Endothelial cell of umbilical vein (primary cell): Measurements from ENCODE around the gene CYLC2.

Experiments used
- CTCF ChIP-seq, 2 donors: IDR thresholded peaks; 1 replicate in 1 of 2; 2 replicates in 1 of 2; pipeline ENCODE4 v1.5.1; 2011; ENCODE audit warnings: low read length in 2 of 2, mild to moderate bottlenecking in 2 of 2, moderate library complexity in 2 of 2, control low read depth in 1 of 2, inconsistent platforms in 1 of 2, low read depth in 1 of 2; ENCODE audit not compliant: insufficient read depth in 1 of 2; ENCODE audit errors: extremely low read depth in 1 of 2
- EZH2 ChIP-seq: IDR thresholded peaks from 2 replicates; pipeline ENCODE4 v1.6.1; 2012; ENCODE audit warnings: borderline replicate concordance, low read depth, mild to moderate bottlenecking, moderate library complexity, low read length, inconsistent platforms; ENCODE audit not compliant: severe bottlenecking
- FOS ChIP-seq: IDR thresholded peaks from 2 replicates; pipeline ENCODE4 v1.6.1; 2011; ENCODE audit warnings: mild to moderate bottlenecking, low read length, moderate library complexity, borderline replicate concordance; ENCODE audit not compliant: insufficient read depth
- JUN ChIP-seq: IDR thresholded peaks from 2 replicates; pipeline ENCODE4 v1.6.1; 2011; ENCODE audit warnings: borderline replicate concordance, low read depth; ENCODE audit not compliant: insufficient read length, insufficient read depth
- MYC ChIP-seq: IDR thresholded peaks from one replicate; pipeline ENCODE4 v1.6.1; 2011; ENCODE audit warnings: mild to moderate bottlenecking, low read depth, low read length
- POLR2A ChIP-seq: IDR thresholded peaks from 2 replicates; pipeline ENCODE4 v1.6.1; 2012; ENCODE audit warnings: low read depth, mild to moderate bottlenecking, control low read depth, low read length
- POLR2AphosphoS5 ChIP-seq: IDR thresholded peaks from 2 replicates; pipeline ENCODE4 v1.6.1; 2012; ENCODE audit warnings: low read depth, mild to moderate bottlenecking, control low read depth, low read length, moderate library complexity; ENCODE audit not compliant: insufficient read depth
- TF ChIP-seq, protein P1 (sequence below): IDR thresholded peaks from 2 replicates; pipeline ENCODE4 v1.6.1; 2011; ENCODE audit not compliant: insufficient read depth, insufficient read length

DNA sequence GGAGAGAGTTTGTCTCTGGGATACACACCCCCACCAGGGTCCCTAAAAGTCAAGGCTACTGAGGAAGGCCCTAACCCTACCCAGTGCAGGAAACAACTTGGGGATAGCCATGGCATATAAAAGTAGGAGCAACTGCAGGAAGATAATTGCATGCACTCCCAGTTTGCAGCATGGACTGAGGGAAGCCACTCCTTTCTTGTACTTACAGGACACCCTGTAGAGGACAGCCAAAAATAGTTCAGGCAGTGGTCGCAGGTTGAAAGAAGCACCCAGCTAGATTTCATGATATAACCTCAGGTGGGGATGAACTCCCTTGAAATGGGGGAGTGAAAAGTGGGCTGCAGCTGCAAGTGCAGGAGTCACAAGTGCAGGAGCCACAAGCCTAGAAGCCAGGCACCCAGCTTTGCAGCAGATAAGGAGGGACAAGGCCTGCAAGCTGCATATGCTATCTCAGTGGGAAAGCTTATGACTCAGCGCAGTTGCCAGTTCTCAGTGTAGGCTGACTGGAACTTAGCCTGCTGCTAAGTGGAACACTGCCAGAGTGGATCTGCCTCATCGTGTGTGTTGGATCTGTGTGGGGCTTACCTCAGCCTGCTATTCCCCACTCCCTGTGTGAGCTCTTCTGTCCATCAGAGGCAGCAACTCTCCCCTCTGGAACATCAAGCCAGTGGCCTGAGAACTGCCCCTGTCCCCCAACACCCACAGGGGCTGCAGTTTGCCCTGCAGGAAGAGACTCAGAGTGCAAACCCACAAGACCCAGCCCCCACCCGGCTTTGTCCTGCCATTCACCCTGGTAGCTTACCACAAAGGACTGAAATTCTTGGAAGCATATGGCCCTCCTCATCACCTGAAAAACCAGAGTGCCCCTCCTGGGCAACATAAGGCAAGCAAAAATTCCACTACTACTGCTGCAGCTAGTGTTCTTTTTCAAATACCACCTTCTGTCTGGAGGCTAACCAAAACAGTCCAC, 42.7 kb downstream of the CYLC2 start:
- no peak for TF ChIP-seq EZH2
- no peak for TF ChIP-seq CTCF (IDR thresholded peaks at IDR 0.05; ENCODE audit: extremely low read depth in 1 of 2, insufficient read depth in 1 of 2, low read depth in 1 of 2, low read length in 2 of 2)
- TF ChIP-seq POLR2A, result no peak
- no peak for TF ChIP-seq JUN
- TF ChIP-seq, protein P1, sequence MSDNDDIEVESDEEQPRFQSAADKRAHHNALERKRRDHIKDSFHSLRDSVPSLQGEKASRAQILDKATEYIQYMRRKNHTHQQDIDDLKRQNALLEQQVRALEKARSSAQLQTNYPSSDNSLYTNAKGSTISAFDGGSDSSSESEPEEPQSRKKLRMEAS, result no peak
- TF ChIP-seq MYC, result no peak
- no peak for TF ChIP-seq POLR2AphosphoS5
- TF ChIP-seq FOS, result no peak
